Skin epidermis (tissue), 12 donors: ENCODE measurements around the gene PUDP.

Experiments used
- H3K27ac ChIP-seq, 21 experiments: fragments of 200-600 bp; sonication (generic) in 11 of 21; one replicate each; pipeline ENCODE4 v1.5.0; 2020; ENCODE audit warnings: mild to moderate bottlenecking in 3 of 21, inconsistent platforms in 2 of 21, moderate library complexity in 2 of 21
- H3K4me3 ChIP-seq, 7 experiments: fragments of 200-600 bp; sonication (generic) in 2 of 7; one replicate each; pipeline ENCODE4 v1.5.0; 2020; ENCODE audit warnings: inconsistent platforms in 2 of 7, mild to moderate bottlenecking in 2 of 7, moderate library complexity in 1 of 7

PUDP gene

GRCh38 chrX:7149411-7149810 is 1.5 kb upstream of the PUDP start:
- H3K27ac ChIP-seq, result no peak overlapping the region
- no peak overlapping the region for H3K4me3 ChIP-seq

DNA sequence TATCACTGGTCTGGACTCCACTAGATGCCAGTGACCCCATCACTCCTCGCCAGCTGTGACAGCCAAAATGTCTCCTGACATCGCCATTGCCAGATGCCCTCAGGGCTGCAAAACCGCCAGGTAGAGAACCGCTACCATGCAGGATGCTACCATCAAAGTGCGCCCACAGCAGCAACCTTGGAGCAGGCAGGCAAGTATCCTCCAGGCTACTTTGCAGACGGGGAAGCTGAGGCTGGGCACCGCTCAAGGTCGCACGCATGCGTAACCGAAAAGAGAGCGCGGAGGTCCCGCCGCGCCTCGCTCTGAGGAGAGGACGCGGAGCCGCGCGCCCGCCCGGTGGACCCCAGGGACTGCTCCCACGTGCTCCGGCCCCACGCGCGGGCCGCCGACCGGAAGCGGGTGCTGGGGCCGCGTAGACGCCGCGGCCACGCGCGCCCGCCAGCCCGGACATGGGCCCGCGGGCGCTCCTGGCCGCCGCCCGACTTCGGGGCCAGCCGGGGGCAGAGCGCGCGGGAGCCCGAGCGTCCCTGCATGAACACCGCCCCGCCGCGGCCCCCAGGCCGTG is 458 bp downstream of the PUDP start, which contains the start of gene STS:
STS (plus strand) TSS at position 300 of the 565 bp plus-strand sequence. CDS start 105,488 bp downstream, outside the sequence.
- Histone ChIP-seq H3K27ac (peak within 1 kb of the TSS; percentile 61 to 94 (median 83)), H3K4me3 (peak within 1 kb of the TSS; percentile 53 to 91 (median 65))

GRCh38 chrX:7146703-7147412 is 1.1 kb downstream of the PUDP start:
- peak overlapping the region; percentile 53 to 91 (median 65) for H3K4me3 ChIP-seq
- H3K27ac ChIP-seq, result peak overlapping the region in 14 of 21 experiments; percentile 78 to 94 (median 86)

- Histone ChIP-seq H3K4me3 (no peak overlapping the region), H3K27ac (peak overlapping the region in 2 of 21 experiments; percentile 16 to 37)
Observed at GRCh38 chrX:7146020-7146702, 1.8 kb downstream of the PUDP start.

GRCh38 chrX:7145454-7145853 is 2.5 kb downstream of the PUDP start:
- peak overlapping the region in 2 of 21 experiments; percentile 16 to 37 for H3K27ac ChIP-seq

DNA sequence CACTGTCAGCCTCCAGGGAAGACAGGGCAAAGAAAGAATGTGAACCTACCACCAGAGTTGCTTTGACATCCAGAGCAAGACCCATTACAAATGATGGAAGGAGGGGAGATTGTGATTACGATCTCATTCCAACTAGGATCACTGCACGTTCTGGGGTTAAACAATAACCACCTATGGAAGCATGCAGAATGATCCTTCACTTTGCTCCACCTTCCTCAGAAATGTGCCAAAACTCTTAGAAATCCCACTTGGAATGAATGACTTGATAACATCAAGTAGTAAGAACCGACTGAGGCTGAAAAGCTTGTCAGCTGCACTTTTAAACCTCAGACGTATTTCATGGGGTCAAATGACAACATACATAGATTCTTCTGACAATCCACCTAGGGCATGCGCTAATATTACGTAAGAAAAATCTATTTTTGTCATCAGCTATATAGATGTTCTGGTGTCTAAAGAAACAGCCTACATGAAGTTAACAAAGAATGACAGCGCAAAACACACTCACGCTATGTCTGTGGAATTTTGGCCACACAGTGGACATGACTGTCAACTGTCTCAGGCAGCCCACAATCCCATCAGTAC is 3.9 kb downstream of the PUDP start:
- Histone ChIP-seq H3K4me3 (no peak overlapping the region), H3K27ac (no peak overlapping the region)

More at GRCh38 chrX:7145454-7145853, 2.5 kb downstream of the PUDP start:
- no peak overlapping the region for H3K4me3 ChIP-seq

DNA sequence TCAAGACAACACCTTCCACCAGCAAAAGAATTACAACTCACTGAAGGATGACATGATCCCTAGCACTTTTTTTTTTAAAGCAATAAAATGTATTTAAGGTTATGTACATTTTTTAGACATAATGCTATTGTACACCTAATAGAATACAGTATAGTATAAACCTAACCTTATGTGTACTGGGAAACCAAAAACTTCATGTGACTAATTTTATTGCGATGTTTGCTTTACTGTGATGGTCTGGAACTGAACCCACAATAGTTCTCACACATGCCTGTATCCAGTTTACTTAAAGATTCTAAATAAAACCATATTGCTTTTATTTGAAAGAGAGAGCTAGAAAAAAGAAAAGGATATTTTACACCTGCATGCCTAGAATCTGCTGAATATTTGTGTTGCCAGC is 4.9 kb downstream of the PUDP start:
- H3K27ac ChIP-seq, result no peak overlapping the region
- H3K4me3 ChIP-seq, result no peak overlapping the region

GRCh38 chrX:7139202-7140081 is 8.5 kb downstream of the PUDP start:
- H3K27ac ChIP-seq, result no peak overlapping the region

DNA sequence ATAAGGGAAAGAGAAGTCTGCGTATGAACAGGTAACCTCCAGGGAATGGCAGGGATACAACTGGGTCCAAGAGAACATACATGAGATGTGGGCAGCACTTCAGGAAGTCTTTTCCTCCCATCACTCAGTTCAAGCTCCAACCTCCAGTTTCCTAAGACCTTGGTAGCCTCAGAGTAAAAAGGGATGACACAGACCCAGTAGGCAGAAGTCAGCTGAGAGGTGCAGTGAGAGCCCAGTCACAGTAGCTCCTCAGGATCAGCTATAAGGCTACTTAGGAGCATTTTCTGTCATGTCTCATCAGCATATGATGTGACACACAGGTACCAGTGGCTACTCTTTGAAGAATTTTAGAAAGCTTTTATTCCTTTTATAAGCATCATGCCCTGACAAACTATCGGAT is 13.0 kb downstream of the PUDP start:
- no peak overlapping the region for H3K4me3 ChIP-seq
- H3K27ac ChIP-seq, result no peak overlapping the region

More at GRCh38 chrX:7139202-7140081, 8.5 kb downstream of the PUDP start:
- H3K4me3 ChIP-seq, result no peak overlapping the region

- peak overlapping the region in 8 of 21 experiments; percentile 10 to 58 (median 21) for H3K27ac ChIP-seq
- H3K4me3 ChIP-seq, result no peak overlapping the region
Observed at GRCh38 chrX:7133050-7133440, 14.9 kb downstream of the PUDP start.

DNA sequence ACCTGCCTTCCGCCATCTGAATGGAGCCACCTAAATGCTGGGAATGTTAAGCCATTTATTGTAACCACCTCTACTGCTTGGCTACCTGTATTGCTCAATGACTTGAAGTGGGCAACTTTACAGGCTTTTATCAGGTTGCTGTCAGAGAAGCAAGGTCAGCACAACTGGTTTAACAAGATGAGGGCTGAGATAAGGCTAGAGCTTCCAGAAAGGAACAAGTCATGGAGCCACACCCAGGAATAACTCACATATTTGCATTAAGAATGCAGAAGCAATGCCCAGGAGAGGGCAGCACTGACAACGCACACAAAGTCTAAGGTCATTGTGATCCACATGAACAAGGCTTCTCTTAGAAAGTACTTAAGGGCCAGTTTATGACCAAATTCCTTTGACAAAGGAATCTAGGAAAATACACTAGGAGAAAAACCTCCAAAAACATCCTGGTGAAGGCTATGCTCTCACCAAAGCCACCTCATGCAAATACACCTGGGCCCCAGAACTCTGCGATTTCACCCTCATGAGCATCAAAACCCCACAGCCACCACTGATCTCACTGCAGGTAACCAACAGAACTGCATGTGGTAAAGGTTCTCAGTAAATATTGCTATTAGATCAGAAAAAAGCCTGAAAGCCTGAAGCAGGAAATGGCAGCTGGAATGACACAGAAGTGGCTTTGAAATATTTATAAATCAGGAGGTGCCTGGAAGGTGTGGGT is 15.5 kb downstream of the PUDP start:
- peak overlapping the region in 8 of 21 experiments; percentile 10 to 58 (median 25) for H3K27ac ChIP-seq
- no peak overlapping the region for H3K4me3 ChIP-seq

DNA sequence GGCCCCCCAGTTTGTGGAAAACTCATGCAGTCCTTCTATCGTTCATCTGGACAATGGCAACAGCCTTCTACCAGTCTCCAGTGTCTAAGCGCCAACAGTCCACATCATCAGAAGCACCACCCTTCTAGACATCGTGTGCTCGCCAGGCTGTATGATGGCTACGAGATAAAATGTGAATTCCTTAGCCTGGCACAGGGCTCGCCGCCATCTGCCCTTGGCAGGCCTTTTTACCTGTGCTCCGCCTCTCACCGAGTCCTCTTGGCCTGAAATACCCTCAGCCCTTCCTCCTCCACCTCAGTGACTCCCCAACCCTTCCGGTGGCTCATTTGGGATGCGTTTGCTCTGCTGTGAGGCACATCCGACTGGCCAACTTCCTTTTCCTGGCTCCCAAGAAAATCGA is 16.3 kb downstream of the PUDP start:
- H3K4me3 ChIP-seq, result no peak overlapping the region
- H3K27ac ChIP-seq, result peak overlapping the region in 3 of 21 experiments; percentile 25 to 58 (median 30)

DNA sequence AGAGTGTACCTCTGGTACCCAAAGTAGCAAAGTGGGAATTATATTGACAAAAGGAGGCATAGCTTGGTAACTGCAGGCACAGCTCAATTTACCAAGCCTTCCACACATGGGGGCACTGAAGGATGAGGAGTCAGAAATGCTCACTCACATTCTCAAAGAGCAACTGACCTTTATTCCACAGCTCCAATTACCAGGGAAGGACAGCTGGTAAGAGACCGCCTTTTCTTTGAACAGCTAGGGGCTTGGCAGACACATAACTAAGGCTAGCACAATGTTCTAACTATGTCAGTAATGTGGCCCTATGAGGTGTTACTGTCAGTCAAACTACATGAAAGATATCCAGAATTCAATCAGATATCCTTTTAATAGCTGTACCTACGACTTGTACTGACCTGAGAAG is 20.9 kb downstream of the PUDP start:
- no peak overlapping the region for H3K4me3 ChIP-seq
- no peak overlapping the region for H3K27ac ChIP-seq

DNA sequence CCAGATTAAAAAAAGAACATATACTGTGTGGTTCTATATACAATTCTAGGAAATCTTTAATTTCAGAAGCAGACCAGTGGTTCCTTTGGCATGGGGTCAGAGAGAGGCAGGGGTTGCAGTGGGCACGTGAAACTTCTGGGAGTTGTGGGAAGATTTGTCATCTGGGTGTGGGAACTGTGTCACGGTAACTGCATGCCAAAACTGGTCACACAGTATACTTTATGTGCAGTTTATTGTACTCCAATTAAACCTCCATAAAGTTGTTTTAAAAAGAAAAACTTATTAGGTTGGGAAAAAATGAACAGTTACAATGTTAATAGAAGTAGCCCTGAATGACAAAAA is 27.1 kb downstream of the PUDP start:
- Histone ChIP-seq H3K4me3 (no peak overlapping the region), H3K27ac (no peak overlapping the region)

DNA sequence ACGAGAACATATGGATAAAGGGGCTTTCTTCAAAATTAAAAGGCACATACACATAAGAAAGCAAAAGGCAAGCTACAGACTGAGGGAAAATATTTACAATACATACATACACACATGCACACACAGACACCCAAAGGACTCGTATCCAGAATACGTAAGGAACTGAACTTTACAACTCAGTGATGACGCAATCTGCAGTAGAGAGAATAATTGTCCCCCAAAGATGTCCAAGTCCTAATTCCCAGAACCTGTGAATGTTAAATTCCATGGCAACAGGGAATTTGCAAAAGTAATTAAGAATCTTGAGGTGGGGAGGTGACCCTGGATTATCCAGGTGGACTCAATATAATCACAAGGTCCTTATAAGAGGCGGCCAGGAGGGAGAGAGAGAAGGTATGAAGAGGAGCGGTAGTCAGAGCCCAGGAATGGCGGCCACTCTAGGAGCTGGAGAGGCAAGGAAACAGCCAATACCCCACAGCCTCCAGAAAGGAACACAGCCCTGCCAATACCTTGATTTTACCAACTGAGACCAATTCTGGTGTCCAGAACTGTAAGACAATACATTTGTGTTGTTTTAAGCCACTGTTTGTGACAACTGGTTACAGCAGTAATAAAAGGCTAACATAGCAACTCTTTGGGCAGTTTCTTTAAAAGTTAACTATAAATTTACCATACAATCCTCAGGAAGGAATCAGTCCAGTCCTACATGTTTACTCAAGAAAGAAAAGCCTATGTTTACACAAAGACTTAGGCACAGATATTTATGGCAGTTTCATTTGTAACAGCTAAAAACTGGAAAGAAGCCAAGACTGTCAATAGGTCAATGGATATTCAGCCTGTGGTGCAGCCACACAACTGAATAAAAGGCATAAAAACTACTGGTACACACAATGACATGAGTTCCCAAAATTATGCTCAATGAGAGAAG is 27.7 kb downstream of the PUDP start:
- H3K27ac ChIP-seq, result no peak overlapping the region

GRCh38 chrX:7117587-7117986 is 30.4 kb downstream of the PUDP start:
- no peak overlapping the region for H3K27ac ChIP-seq
- H3K4me3 ChIP-seq, result no peak overlapping the region

More for the DNA sequence above, 27.7 kb downstream of the PUDP start:
- no peak overlapping the region for H3K4me3 ChIP-seq

DNA sequence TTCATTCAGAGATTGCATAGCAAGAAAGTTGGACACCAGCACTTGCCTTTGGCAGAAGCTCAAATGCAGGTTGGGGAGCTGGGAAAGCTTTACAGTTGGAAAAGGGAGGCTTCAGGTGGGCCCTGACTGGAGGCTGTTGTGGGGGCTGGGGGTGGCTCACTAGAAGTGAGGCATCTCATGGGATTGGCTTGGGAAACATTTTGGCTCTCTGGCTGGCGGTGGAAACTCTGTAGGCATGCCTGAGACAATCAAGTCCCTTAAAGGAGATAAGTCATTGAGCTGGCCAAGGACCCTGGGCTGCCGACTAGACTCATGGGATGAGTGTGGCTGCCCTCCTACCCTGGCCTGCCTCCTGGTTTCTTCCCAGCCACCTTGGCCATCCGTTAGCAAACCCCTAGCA is 31.9 kb downstream of the PUDP start:
- Histone ChIP-seq H3K4me3 (no peak overlapping the region), H3K27ac (no peak overlapping the region)

DNA sequence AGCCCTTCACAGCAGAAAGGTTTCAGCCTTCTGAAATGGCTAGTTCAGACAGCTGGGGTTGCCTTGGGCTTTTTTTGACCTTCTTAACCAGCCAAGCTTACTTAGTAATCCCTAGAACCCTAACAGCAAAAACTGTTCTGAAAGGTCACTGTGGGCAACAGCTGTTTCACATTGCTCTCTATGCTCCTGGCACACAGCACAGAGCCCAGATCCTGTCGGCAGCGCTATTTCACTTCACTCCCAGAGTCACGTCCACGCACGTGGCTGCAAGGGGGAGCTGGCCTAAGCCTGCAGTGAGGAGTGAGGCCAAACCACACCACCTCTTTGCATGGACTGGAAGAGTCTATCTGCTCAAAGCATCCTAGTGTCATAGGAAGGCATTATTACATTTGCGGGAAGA is 32.4 kb downstream of the PUDP start:
- Histone ChIP-seq H3K27ac (peak overlapping the region in 1 of 21 experiments; percentile 2), H3K4me3 (no peak overlapping the region)
